PFSK-1 (cell line): ENCODE measurements around the gene INVS.

Source experiments
- POLR2AphosphoS5 ChIP-seq: IDR thresholded peaks from 2 replicates; pipeline ENCODE4 v1.6.1; 2012; ENCODE audit warnings: low read depth, mild to moderate bottlenecking, control low read depth, low read length, moderate library complexity
- TAF1 ChIP-seq: IDR thresholded peaks from 2 replicates; pipeline ENCODE4 v1.6.1; 2012; ENCODE audit warnings: low read length, control low read depth, borderline replicate concordance; ENCODE audit not compliant: insufficient read depth
- TF ChIP-seq, protein P1 (sequence below), 2 experiments: IDR thresholded peaks; 2 replicates each; pipeline versions ENCODE4 v1.6.1 to v1.8.0; 2011 to 2012; ENCODE audit warnings: low read depth in 2 of 2, low read length in 2 of 2, control low read depth in 1 of 2, inconsistent platforms in 1 of 2, mild to moderate bottlenecking in 1 of 2, moderate library complexity in 1 of 2; ENCODE audit not compliant: insufficient read depth in 1 of 2

DNA sequence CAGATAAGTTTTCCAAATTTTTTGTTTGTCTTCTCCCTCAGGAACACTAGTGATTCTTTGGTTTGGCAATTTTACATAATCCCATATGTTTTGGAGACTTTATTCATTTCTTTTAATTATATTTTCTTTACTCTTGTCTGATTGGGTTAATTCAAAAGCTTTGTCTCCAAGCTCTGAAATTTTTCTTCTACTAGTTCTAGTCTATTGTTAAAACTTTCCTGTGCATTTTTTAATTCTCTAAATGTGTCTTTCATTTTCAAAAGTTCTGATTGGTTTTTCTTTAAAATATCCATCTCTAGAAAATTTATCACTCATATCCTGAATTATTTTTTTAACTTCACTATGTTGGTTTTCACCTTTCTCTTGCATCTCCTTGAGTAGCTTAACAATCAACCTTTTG, 92.2 kb downstream of the INVS start:
- TF ChIP-seq, protein P1, sequence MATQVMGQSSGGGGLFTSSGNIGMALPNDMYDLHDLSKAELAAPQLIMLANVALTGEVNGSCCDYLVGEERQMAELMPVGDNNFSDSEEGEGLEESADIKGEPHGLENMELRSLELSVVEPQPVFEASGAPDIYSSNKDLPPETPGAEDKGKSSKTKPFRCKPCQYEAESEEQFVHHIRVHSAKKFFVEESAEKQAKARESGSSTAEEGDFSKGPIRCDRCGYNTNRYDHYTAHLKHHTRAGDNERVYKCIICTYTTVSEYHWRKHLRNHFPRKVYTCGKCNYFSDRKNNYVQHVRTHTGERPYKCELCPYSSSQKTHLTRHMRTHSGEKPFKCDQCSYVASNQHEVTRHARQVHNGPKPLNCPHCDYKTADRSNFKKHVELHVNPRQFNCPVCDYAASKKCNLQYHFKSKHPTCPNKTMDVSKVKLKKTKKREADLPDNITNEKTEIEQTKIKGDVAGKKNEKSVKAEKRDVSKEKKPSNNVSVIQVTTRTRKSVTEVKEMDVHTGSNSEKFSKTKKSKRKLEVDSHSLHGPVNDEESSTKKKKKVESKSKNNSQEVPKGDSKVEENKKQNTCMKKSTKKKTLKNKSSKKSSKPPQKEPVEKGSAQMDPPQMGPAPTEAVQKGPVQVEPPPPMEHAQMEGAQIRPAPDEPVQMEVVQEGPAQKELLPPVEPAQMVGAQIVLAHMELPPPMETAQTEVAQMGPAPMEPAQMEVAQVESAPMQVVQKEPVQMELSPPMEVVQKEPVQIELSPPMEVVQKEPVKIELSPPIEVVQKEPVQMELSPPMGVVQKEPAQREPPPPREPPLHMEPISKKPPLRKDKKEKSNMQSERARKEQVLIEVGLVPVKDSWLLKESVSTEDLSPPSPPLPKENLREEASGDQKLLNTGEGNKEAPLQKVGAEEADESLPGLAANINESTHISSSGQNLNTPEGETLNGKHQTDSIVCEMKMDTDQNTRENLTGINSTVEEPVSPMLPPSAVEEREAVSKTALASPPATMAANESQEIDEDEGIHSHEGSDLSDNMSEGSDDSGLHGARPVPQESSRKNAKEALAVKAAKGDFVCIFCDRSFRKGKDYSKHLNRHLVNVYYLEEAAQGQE (IDR thresholded peaks at IDR 0.05; ENCODE audit: insufficient read depth in 1 of 2, low read depth in 2 of 2, low read length in 2 of 2): no peak
- TF ChIP-seq TAF1 (no peak), POLR2AphosphoS5 (no peak)
